GM18520 (cell line): Measurements from ENCODE around the gene ZNF277.

ENCODE experiments used
- ATAC-seq: cut with Tn5 transposase; IDR thresholded peaks from one replicate; pipeline ENCODE4 v1.9.1; 2021; ENCODE audit not compliant: unreplicated experiment

ZNF277 gene

GRCh38 chr7:112346381-112347060 lies 140.0 kb downstream of the ZNF277 start:
- ATAC-seq = no peak

DNA sequence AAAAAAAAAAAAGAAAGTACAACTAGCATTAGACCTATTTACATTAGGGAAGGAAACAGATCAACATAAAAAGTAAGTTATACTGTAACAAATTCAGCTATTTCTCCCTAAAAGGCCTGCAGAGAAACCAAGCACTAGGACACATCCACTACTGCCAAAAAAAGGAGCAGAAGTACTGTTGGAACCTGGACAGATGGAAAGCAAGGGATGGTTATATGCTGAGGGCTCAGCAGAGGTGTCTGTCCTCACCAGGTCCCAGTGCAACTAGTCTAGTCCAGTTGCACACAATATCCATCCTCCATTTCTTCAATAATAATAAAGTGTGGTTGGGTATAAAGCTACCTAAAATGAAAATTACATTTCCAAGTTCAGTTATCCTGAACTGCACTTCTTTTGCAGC lies 140.6 kb downstream of the ZNF277 start:
- ATAC-seq = no peak

- no peak for ATAC-seq
Measured at GRCh38 chr7:112350585-112350984, 144.1 kb downstream of the ZNF277 start.

GRCh38 chr7:112356596-112356995 lies 150.1 kb downstream of the ZNF277 start:
- ATAC-seq = no peak

GRCh38 chr7:112357136-112357535 lies 150.6 kb downstream of the ZNF277 start:
- ATAC-seq = no peak

DNA sequence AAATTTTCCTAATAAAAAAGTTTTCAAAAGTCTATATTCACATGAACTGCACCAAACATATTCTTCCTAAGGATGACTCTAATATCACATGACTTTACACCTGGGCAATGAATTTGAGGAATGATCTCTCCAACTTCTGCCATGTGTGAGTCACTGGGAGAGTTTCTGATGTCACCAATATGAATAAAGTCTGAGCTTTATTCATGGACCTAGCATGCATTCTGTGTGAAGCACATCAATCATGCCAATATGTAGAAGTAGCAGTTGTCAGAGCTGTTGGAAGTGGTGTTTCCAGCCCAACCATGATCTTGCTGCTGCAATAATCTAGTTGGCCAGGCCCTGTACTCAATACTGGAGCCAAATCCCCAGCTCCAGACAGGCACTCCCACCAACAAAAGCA lies 152.0 kb downstream of the ZNF277 start:
- no peak for ATAC-seq

GRCh38 chr7:112359086-112359485 lies 152.6 kb downstream of the ZNF277 start:
- no peak for ATAC-seq

- ATAC-seq = no peak
Measured at GRCh38 chr7:112360681-112361080, 154.2 kb downstream of the ZNF277 start.

GRCh38 chr7:112361154-112361553 lies 154.7 kb downstream of the ZNF277 start:
- ATAC-seq = no peak

DNA sequence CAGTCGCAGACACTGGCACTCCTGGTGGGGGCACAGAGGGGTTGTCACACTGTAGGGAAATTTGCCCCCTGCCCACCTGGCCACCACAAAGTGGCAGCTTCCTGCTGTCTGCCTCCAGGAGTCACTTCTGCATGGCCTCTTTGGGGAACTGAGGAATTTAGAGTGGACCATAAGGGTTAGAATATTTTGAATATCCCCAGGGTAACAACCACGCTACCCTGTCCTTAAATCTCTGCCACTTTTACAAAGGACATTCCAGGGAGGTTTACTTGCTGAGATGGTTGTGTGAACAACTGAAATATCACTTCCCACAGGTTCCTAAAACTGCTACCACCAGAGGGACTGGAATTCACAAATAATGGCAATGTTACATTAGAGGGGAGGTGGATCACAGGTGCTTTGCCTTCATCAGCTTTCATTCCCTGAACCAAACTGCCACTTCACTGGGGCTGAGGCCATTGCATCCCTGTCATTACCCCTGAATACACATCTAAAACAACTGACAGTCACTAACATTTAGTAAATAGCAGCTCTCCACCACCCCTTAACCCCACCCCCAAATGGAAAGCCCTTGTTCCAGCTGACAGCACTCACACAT lies 155.7 kb downstream of the ZNF277 start:
- ATAC-seq = no peak

DNA sequence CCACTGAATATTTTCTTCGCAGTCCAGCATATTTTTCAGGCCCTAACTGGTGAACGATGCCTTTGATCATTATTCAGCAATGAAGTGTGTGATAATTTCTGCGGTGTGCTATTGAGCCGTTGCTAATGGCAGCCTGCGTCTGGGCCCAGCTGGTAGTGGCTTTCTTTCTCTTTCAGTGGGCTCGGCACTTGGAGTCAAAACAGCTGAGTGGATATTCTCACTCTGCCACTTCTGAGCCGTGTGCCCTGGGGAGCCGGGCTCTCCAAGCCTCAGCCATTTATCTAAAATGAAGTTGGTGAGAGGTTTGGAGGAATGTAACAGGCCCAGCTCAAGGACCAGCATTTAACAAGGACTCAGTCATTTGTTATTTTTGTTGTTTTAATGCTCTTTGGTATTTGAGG lies 156.2 kb downstream of the ZNF277 start:
- no peak for ATAC-seq

DNA sequence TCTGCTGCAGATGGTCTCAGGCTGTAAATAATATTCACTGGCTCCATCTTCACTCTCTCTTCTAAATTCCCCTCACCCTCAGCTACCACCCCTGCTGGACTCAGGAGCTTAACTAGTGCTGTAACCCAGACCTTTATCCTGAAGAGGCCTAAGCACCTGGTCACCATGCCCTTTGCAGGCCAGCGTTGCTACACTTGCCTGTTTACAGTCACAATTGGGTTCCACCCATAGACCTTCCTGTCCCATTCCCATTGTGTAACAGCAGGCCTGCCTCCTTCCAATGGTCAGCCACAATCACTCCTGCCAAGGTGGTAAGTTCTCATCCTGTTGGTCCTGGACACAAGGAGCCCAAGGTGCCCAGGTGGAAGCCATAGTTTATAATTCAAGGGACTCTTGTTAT lies 157.9 kb downstream of the ZNF277 start:
- ATAC-seq = no peak

GRCh38 chr7:112365551-112365950 lies 159.1 kb downstream of the ZNF277 start:
- ATAC-seq = no peak

DNA sequence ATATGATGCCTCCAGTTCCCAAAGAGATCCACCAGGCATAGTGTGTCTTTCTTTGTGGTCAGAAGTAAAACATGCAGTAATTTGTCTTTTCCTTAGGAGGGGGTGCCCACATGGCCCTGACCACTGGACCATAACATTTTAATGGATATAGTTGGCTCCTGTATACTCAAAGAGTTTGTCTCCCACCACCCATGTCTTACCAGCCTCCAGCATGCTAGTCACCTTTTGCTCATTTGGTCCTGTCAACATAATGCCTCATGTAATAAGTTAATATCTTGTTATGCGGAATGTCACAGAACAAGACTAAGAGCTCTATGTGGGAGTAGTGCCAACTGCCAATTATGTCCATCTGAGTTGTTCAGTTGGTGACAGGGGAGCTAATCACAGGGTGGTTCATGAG lies 160.4 kb downstream of the ZNF277 start:
- no peak for ATAC-seq

GRCh38 chr7:112370436-112370835 lies 163.9 kb downstream of the ZNF277 start:
- no peak for ATAC-seq

DNA sequence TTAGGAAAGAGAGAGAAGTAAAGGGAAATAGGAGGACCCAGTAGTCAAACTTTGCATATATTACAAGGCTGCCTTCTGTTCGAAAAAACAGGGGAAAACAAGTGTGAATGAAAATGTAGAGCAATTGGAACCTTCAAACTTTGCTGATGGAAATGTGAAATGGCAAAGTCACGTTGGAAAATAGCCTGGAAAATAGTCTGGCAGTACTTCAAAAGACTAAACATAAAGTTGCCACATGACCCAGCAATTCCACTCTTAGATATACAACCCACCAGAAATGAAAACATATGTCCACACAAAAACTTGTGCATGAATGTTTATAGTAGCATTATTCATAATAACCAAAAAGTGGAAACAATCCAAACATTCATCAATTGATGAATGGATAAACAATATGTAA lies 165.2 kb downstream of the ZNF277 start:
- no peak for ATAC-seq

GRCh38 chr7:112372101-112372500 lies 165.6 kb downstream of the ZNF277 start:
- no peak for ATAC-seq

DNA sequence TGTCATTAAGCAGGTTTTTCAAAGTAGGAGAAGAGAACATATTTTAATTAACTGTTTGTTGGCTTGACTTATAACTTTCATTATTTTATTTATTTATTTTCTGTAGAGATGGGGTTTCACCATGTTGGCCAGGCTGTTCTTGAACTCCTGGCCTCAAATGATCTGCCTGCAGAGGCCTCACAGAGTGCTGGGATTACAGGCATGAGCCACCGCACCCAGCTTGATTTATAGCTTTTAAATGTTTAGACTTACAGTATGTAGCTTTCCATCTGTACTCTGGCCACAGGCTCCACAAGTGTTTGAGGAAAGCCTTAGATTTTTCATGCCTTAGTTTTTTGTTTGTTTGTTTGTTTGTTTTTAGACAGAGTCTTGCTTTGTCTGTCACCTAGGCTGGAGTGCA lies 171.1 kb downstream of the ZNF277 start:
- no peak for ATAC-seq

DNA sequence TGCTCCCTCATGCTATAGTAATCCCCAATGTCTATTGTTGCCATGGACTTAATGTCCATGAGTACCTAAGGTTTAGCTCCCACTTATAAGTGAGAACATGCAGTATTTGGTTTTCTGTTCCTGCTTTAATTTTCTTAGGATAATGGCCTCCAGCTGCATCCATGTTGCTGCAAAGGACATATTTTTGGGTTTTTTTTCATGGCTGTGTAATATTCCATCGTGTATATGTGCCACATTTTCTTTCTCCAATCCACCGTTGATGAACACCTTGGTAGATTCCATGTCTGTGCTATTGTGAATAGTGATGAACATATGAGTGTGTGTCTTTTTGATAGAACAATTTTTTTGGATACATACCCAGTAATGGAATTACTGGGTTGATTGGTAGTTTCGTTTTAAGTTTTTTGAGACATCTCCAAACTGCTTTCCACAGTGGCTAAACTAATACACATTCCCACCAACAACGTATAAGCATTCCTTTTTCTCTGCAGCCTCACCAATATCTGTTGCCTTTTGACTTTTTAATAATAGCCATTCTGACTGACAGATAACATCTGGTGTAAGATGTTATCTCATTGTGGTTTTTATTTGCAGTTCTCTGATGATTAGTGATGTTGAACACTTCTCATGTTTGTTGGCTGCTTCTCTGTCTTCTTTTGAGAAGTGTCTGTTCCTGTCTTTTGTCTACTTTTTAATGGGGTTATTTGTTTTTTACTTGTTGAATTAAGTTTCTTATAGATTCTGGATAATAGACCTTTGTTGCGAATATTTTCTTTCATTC lies 175.0 kb downstream of the ZNF277 start:
- no peak for ATAC-seq

- ATAC-seq = no peak
Measured at GRCh38 chr7:112383671-112384417, 177.3 kb downstream of the ZNF277 start.

DNA sequence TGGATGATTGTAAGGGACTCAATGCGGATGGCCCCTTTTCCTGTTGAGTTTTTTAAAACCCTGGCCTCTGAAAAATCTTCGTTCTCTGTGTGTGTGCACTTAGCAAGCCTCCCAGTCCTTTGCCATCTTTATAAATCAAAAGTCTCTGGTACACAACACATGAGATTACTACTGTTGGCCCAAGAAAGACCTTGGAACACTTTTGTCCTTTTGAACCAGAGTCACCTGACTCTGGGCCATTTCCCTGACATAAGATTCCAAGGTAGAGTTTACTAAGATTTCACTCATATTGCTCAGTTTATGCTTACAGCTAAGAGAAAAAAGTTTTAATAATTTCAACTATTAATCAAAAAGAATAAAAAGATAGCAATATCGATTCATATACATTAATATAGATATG lies 179.0 kb downstream of the ZNF277 start:
- ATAC-seq = no peak

- ATAC-seq = no peak
Measured at GRCh38 chr7:112386619-112387018, 180.1 kb downstream of the ZNF277 start.
